PC-3 (cell line): ENCODE data around the gene ACP1.

ENCODE experiments used
- CTCF ChIP-seq: fragments of 300-600 bp; sonication (generic); conservative IDR thresholded peaks from 2 replicates; pipeline ENCODE4 v1.5.1; 2017; ENCODE audit warnings: antibody characterized with exemption, low read depth, mild to moderate bottlenecking, low read length
- EZH2 ChIP-seq: fragments of 300-600 bp; sonication (generic); IDR thresholded peaks from one replicate; pipeline ENCODE4 v1.6.1; 2017; ENCODE audit warnings: antibody characterized with exemption, mild to moderate bottlenecking, low read length; ENCODE audit not compliant: unreplicated experiment

GRCh38 chr2:317501-318424, 53.0 kb downstream of the ACP1 start:
- TF ChIP-seq CTCF (no peak), EZH2 (no peak)
